Measurements from ENCODE around the gene CELSR1. TPM values are rescaled to one million over a fixed set of nuclear protein-coding genes. Genes with fewer than 3 reads are reported as not detected.

The CELSR1 gene
- polyA plus RNA-seq, 1 donor = 2.4 TPM

- DNase-seq (ENCODE audit: low read depth) = no peak
Observed at GRCh38 chr22:46380069-46380468, 157.4 kb downstream of the CELSR1 start.

- DNase-seq (ENCODE audit: low read depth) = no peak
Observed at GRCh38 chr22:46379066-46379930, 158.1 kb downstream of the CELSR1 start.

DNA sequence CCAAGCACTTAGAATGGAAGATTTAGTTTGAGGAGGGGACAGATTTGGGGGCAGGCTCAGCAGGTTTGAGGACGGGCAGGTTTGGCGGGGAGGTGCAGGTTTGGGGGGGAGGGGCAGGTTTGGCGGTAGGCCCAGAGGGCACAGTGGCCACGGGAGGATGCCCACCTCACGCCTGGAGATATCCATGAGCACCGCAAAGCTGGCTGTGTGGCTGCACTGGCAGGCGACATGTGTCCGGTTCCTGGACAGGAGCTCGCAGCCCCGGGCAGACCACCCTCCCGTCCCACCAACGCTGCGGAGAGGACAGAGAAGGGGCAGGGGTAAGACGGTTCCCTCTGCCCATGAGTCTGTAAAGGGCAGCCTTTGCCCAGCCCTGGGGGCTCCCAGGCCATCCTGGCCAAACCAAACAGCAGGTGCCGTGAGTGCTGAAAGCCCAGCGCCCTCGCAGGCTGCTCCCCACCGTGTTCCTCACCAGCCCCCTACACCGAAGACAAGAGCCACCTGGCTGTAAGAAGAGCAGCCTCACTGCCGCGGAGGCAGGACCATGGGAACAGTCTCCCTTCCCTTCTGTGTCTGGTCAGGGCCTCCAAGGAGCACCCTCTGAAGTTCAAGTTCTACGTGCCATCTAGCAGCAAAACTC, 158.9 kb downstream of the CELSR1 start:
- no peak for DNase-seq (ENCODE audit: low read depth)

GRCh38 chr22:46377525-46378425, 159.6 kb downstream of the CELSR1 start:
- no peak for DNase-seq (ENCODE audit: low read depth)

GRCh38 chr22:46376908-46377524, 160.4 kb downstream of the CELSR1 start:
- DNase-seq (ENCODE audit: low read depth) = no peak

DNA sequence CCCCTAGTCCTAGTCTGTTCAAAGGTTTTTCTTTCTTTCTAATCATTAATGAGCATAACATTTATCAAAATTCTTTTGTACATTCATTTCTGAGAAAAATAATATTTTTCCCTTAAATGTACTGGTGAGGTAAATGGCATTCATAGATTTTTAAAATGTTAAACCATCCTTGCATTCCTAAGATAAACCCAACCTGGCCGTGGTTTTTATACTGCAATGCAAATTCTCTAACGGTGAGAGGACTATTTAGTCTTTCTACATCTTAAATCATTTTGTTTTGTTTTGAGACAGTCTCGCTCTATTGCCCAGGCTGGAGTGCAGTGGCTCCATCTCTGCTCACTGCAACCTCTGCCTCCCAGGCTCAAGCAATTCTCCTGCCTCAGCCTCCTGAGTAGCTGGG, 161.3 kb downstream of the CELSR1 start:
- DNase-seq (ENCODE audit: low read depth) = no peak

DNA sequence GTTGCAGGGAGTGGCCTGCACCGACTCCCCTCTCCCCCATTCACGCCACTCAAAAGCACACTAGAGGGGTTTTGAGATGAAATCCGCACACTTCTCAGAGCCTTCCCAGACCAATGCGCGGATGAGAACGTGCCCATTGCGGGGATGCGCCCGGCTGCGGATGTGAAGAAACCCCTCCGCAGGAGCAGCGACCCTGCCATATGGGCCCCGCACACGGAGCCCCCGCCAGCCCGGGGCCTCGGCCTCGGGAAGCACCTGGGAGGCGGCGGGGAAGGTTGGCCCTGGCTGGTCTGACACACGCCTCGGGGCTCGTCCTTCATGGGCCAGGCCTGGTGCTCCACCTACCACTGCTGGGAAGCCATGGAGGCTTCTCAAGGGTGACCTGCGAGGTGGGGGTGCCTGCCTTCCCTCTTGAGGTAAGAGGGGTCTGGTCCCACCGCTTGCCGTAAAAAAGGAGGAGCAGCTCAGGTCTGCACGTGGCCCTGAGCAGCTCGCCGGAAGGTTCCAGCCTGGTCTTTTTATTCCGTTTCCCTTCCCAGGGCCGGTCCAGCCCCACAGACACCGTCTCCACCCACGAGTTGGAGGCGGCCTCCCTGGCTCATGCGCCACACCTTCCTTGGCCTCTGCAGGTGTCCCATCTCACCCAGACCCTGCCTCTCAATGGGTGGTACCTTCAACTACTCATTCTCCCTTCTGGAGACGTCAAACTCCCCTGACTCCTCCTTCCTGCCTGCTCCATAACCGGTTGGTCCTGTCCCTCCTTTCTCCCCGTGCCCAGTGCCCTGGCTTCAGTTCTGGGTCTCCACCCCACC, 162.6 kb downstream of the CELSR1 start:
- DNase-seq (ENCODE audit: low read depth) = no peak

GRCh38 chr22:46373921-46374662, 163.3 kb downstream of the CELSR1 start:
- DNase-seq (ENCODE audit: low read depth) = no peak

- no peak for DNase-seq (ENCODE audit: low read depth)
Observed at GRCh38 chr22:46373159-46373558, 164.3 kb downstream of the CELSR1 start.

- no peak for DNase-seq (ENCODE audit: low read depth)
Observed at GRCh38 chr22:46372686-46373085, 164.7 kb downstream of the CELSR1 start.

- DNase-seq (ENCODE audit: low read depth) = no peak
Observed at GRCh38 chr22:46371623-46372226, 165.7 kb downstream of the CELSR1 start.

DNA sequence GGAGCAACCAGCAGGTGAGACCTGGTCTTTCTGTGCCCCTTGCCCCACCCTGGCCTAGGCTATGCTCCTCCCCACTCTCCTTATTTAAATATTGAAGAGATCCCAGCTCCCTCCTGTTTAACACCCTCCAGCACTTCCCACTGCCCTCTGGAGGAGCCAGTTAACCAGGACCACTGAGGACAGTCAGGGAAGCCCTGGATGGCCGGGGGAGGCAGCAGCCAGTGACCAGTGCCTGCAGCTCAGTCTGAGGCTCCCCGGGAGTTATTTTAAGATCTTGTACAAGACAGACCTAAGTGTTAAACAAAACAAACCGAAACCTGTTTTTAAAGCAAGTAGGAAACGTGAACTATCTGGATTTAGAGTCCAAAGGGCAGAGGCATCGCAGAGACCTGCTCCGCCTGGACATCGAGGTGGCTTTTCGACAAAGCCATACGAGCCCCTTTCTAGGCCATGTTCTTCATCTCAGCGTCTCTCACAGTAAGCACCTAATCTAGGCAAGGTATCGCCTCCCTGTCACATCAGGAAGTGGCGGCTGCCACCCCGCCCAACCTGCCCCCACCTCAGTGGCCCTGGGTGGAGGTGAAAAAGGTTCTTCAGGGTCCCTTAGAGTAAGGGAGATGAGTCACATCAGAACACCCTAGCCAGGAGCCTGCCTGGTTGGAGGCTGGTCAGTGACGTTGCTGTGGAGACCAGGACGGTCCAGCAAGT, 166.7 kb downstream of the CELSR1 start:
- no peak for DNase-seq (ENCODE audit: low read depth)

DNA sequence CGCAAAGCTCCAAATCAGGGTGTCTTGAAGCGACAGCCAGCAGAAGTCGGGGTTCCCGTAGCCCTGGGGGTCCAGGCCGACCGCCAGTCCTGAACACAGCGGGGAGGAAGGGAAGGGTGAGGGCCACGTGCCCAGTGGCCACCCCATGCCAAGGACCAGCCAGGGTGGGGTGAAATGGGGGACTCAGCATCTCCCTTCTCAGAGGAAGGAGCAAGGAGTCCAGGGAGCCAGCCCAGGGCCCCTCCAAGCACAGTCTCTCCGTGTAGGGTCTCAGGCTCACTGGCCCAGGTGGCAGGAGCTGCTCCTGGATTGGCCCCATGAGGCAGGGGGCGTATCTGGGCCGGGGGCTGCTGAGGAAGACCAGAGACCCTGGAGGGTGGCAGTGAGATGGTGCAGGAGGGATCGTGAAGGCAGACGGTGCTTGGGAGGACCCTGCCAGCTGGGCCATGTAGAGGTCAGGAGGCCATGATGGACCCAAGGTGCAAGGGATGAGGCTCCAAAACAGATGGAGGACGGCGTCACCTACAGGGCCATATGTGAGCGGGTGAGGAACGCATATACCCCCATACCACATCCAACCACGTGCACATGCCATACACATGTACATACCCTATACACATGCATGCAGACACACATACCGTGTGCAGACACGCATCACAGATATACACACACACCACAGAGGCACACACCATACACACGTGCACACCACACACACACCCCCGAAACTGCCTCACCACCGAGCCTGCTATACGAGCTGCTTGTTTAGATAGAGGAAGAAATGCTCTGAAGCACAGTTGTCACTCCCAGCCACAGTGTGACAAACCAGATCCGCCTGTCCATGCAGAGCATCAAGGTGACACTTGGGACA, 167.5 kb downstream of the CELSR1 start:
- no peak for DNase-seq (ENCODE audit: low read depth)

- DNase-seq (ENCODE audit: low read depth) = no peak
Observed at GRCh38 chr22:46368871-46369715, 168.3 kb downstream of the CELSR1 start.

GRCh38 chr22:46368422-46368821, 169.0 kb downstream of the CELSR1 start:
- no peak for DNase-seq (ENCODE audit: low read depth)

DNA sequence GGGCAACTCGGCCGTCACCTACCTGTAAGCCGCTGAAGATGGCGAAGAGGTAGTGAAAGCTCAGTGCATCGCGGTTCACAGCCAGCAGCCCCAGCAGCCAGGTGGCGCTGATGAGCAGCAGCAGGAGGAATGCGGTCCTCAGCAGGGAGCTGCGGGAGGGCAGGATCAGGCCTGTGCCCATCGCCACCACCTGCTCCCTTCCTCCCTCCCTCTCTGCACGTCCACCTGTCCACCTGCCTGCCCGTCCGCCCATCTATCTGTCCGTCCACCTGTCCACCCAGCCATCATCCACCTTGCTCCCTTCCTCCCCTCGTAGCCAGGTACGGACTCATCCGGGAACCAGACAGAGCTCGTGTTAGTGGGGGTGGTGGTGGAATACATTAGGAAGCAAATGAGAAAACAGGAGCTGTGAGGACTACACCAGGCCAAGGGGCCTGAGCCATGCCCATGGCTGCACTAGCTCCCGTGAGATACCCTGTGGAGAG, 169.7 kb downstream of the CELSR1 start:
- DNase-seq (ENCODE audit: low read depth) = no peak
